ENCODE results near the gene CD209. TPM values are rescaled to one million over a fixed set of nuclear protein-coding genes. Genes with fewer than 3 reads are reported as not detected.

Gene CD209
- total RNA-seq, 1 experiment from 2014 or later: not detected

DNA sequence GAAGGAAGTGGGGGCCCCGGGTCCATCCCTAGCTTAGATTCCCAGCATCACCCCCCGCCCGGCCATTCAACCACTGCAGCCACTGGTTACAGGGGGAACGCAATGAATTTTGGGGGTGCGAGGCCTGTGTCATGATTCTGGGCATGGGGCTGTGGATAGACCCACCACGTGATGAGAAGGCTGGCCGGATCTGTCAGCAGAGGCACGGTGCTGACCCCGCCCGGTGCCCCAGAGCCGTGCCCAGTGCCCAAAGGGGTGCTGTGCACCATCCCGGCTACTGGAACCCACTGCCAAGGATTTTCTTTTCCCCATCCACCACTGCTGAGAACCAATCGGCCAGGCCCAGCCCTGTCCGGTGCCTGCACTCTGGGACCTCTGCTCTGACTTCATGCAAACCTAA lies 43.1 kb upstream of the CD209 start (continued):
- TF ChIP-seq, protein P1, sequence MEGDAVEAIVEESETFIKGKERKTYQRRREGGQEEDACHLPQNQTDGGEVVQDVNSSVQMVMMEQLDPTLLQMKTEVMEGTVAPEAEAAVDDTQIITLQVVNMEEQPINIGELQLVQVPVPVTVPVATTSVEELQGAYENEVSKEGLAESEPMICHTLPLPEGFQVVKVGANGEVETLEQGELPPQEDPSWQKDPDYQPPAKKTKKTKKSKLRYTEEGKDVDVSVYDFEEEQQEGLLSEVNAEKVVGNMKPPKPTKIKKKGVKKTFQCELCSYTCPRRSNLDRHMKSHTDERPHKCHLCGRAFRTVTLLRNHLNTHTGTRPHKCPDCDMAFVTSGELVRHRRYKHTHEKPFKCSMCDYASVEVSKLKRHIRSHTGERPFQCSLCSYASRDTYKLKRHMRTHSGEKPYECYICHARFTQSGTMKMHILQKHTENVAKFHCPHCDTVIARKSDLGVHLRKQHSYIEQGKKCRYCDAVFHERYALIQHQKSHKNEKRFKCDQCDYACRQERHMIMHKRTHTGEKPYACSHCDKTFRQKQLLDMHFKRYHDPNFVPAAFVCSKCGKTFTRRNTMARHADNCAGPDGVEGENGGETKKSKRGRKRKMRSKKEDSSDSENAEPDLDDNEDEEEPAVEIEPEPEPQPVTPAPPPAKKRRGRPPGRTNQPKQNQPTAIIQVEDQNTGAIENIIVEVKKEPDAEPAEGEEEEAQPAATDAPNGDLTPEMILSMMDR (IDR thresholded peaks at IDR 0.05 in 2 of 3, conservative IDR thresholded peaks at IDR 0.05 in 1 of 3; ENCODE audit: borderline replicate concordance in 1 of 3, insufficient read depth in 1 of 3, low read depth in 2 of 3, low read length in 2 of 3): no peak
- no peak for TF ChIP-seq YY1 (IDR thresholded peaks at IDR 0.05; ENCODE audit: extremely low read depth, insufficient replicate concordance, low read depth, low read length)
- TF ChIP-seq TCF7L2 (IDR thresholded peaks at IDR 0.05; ENCODE audit: borderline replicate concordance, extremely low read depth, insufficient read depth, insufficient read length): no peak
- TF ChIP-seq JUND (IDR thresholded peaks at IDR 0.05): no peak
- TF ChIP-seq RAD21 (IDR thresholded peaks at IDR 0.05; ENCODE audit: low read depth): no peak
- TF ChIP-seq, protein P2, sequence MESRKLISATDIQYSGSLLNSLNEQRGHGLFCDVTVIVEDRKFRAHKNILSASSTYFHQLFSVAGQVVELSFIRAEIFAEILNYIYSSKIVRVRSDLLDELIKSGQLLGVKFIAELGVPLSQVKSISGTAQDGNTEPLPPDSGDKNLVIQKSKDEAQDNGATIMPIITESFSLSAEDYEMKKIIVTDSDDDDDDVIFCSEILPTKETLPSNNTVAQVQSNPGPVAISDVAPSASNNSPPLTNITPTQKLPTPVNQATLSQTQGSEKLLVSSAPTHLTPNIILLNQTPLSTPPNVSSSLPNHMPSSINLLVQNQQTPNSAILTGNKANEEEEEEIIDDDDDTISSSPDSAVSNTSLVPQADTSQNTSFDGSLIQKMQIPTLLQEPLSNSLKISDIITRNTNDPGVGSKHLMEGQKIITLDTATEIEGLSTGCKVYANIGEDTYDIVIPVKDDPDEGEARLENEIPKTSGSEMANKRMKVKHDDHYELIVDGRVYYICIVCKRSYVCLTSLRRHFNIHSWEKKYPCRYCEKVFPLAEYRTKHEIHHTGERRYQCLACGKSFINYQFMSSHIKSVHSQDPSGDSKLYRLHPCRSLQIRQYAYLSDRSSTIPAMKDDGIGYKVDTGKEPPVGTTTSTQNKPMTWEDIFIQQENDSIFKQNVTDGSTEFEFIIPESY (IDR thresholded peaks at IDR 0.05; ENCODE audit: extremely low read depth, insufficient replicate concordance, low read length): no peak
- TF ChIP-seq EZH2phosphoT487 (IDR thresholded peaks at IDR 0.05; ENCODE audit: borderline replicate concordance): no peak
- no peak for TF ChIP-seq SP1 (IDR thresholded peaks at IDR 0.05; ENCODE audit: low read depth)

DNA sequence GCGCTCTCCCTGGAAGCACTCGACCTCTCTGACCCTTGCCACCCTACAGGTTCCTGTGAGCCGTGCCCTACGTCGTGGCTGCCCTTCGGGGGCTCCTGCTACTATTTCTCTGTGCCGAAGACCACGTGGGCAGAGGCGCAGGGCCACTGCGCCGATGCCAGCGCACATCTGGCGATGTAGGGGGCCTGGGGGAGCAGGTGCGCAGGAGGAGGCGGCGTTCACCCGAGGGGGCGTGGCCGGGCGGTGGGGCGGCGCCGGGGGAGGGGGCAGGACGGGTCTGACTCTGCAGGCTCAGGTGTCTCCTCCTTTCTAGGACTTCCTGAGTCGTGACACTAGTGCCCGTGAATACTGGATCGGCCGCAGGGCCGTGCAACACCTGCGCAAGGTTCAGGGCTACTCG lies 42.1 kb upstream of the CD209 start:
- no peaks in the 10 kb centered on the region for H3K79me2 ChIP-seq (ENCODE audit: insufficient read depth, low read length)
- H3K27ac ChIP-seq (ENCODE audit: low read depth, low read length): no peak overlapping the region
- no peak overlapping the region for H3K4me3 ChIP-seq (replicated peaks in 1 of 2; ENCODE audit: low read depth in 1 of 2, low read length in 2 of 2)
- ATAC-seq (no peak), DNase-seq (ENCODE audit: low read depth, low spot score) (no peak)
- POLR2A ChIA-PET: no interaction called here
- H3K9me3 ChIP-seq (ENCODE audit: control insufficient read depth in 1 of 2, insufficient read depth in 1 of 2, low read depth in 1 of 2, low read length in 2 of 2): no peaks in the 10 kb centered on the region
- H3K27me3 ChIP-seq (ENCODE audit: insufficient read depth, low read length): no peaks in the 10 kb centered on the region
- no peak overlapping the region for H2AFZ ChIP-seq (ENCODE audit: low read depth, low read length, poor library complexity, severe bottlenecking)
- no peak overlapping the region for H3K4me2 ChIP-seq (ENCODE audit: low read length)
- H3K36me3 ChIP-seq (ENCODE audit: control insufficient read depth in 1 of 2, insufficient read depth in 2 of 2, low read length in 2 of 2): no peaks in the 10 kb centered on the region
- BruUV-seq (replicated peaks): no TSS peak
- H3K9me2 ChIP-seq (ENCODE audit: insufficient read depth): no peaks in the 10 kb centered on the region
- RAD21 ChIA-PET (ENCODE audit: low non-redundant PET in 1 of 2, low total read pairs in 2 of 2, uncharacterized antibody in 2 of 2, unreplicated experiment in 2 of 2): no interaction called here
- intact Hi-C loops (cut with micrococcal nuclease): no loop called here
- CTCF ChIA-PET: no interaction called here
- peaks cover 3 to 4% of the 10 kb centered on the region in 2 experiments for H3K4me1 ChIP-seq (ENCODE audit: control insufficient read depth in 1 of 2, insufficient read depth in 2 of 2, low read length in 2 of 2)
- no peaks in the 10 kb centered on the region for H4K20me1 ChIP-seq (ENCODE audit: insufficient read depth)
- TF ChIP-seq TCF7L2 (IDR thresholded peaks at IDR 0.05; ENCODE audit: borderline replicate concordance, extremely low read depth, insufficient read depth, insufficient read length) (no peak), RAD21 (IDR thresholded peaks at IDR 0.05; ENCODE audit: low read depth) (no peak), ZNF274 (IDR thresholded peaks at IDR 0.05; ENCODE audit: low read depth, low read length) (no peak), SP1 (IDR thresholded peaks at IDR 0.05; ENCODE audit: low read depth) (no peak), CEBPB (IDR thresholded peaks at IDR 0.05; ENCODE audit: low read depth) (no peak), EZH2phosphoT487 (IDR thresholded peaks at IDR 0.05; ENCODE audit: borderline replicate concordance) (no peak)
- no peak overlapping the region for H3K9ac ChIP-seq (ENCODE audit: low read length)

Measured in HCT116 (cell line).